Psoas muscle (tissue), 8 donors: ENCODE data around the gene ZBTB12. TPM values are rescaled to one million over a fixed set of nuclear protein-coding genes. Genes with fewer than 3 reads are reported as not detected.

Experiments
- ATAC-seq, 4 donors: fragments of 200-7000 bp; cut with Tn5 transposase; one replicate each; pipeline ENCODE4 v1.9.1; 2020; ENCODE audit warnings: moderate library complexity in 3 of 4, mild to moderate bottlenecking in 2 of 4
- DNase-seq, 2 donors: peaks; one replicate each; pipeline ENCODE4 v3.0.0-alpha.2; 2020
- H3K27ac ChIP-seq: fragments of 200-600 bp; one replicate; pipeline ENCODE4 v1.8.0; 2022
- H3K27me3 ChIP-seq, 3 donors: fragments of 200-600 bp in 1 of 3; one replicate each; pipeline versions ENCODE4 v1.6.1 to v1.8.0; 2013 to 2022; ENCODE audit warnings: low read length in 2 of 3, mild to moderate bottlenecking in 2 of 3, moderate library complexity in 1 of 3; ENCODE audit not compliant: insufficient read depth in 3 of 3
- H3K36me3 ChIP-seq, 2 donors: fragments of 200-600 bp in 1 of 2; one replicate each; pipeline versions ENCODE4 v1.6.1 to v1.8.0; 2013 to 2022; ENCODE audit warnings: low read depth in 1 of 2, mild to moderate bottlenecking in 1 of 2, moderate library complexity in 1 of 2; ENCODE audit not compliant: insufficient read depth in 1 of 2
- H3K4me1 ChIP-seq: fragments of 200-600 bp; one replicate; pipeline ENCODE4 v1.8.0; 2022
- H3K4me3 ChIP-seq: fragments of 200-600 bp; one replicate; pipeline ENCODE4 v1.8.0; 2022; ENCODE audit warnings: mild to moderate bottlenecking
- H3K9me3 ChIP-seq: fragments of 200-600 bp; one replicate; pipeline ENCODE4 v1.8.0; 2022
- CTCF ChIP-seq: fragments of 200-600 bp; IDR thresholded peaks from one replicate; pipeline ENCODE4 v1.8.0; 2022; ENCODE audit warnings: antibody characterized with exemption
- WGBS, 3 donors: extraction: QIAGEN DNeasy Blood & Tissue Kit; methylation state at CpG; one replicate each; pipeline versions ENCODE4 v1.1.6 to v1.1.7; 2013; 5-methylcytosine and 5-hydroxymethylcytosine counted together
- intact Hi-C, 2 donors: fragments of 100-400 bp; cut with DNase I; formaldehyde crosslinking; loops; one replicate each; pipeline versions ENCODE4 v1.11.0 to v1.14.2; 2022
- polyA plus RNA-seq, 3 donors: library from polyadenylated mRNA; stranded (reverse); fragments of 200-250 nt; gene quantifications; one replicate each; pipeline ENCODE4 v1.2.3, GENCODE V29; 2013
- total RNA-seq, 4 donors: library from RNA; stranded (reverse); fragmentation: NEBNext Ultra II Directional in 2 of 4; extraction: Animal tissue kit (Norgen Biotek cat#: 25700) in 2 of 4; gene quantifications; one replicate each; pipeline versions ENCODE4 v1.2.1 to v1.2.4, GENCODE V29; 2021 to 2023
- donor health status: healthy with polysubstance abuse.
- donor health status: DM: no; HTN: no; CAD: no; lungs with moderate emphysema.
- donor health status: Bipolar disorder and iron deficiency.
- donor health status: healthy.
- donor health status: DM: yes; HTN: yes; CAD: no.
- donor health status: DM: no; HTN: no; CAD: no.
- donor health status: DM: no; HTN: no; CAD: no.
- donor health status: DM: yes; HTN: yes; CAD: no.

Gene ZBTB12
- total and polyA plus RNA-seq, 7 donors, result 1.1 to 4.6 (median 2.2) TPM

DNA sequence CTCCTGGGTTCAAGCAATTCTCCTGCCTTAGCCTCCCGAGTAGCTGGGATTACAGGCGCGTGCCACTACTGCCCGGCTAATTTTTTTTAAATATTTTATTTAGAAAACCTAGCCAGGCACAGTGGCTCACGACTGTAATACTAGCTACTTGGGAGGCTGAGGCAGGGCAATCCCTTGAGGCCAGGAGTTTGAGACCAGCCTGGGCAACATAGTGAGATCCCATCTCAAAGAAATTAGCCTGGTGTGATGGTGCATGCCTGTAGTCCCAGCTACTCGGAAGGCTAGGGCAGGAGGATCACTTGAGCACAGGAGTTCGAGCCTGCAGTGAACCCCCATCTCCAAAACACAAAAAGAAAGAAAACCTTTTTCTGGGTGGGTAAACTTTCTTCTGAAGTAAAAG lies 25.5 kb downstream of the ZBTB12 start:
- Histone ChIP-seq H3K4me1 (no peaks in the 10 kb centered on the region), H3K27me3 (no peaks in the 10 kb centered on the region), H3K27ac (no peak overlapping the region), H3K36me3 (peaks cover 0 to 19% of the 10 kb centered on the region in 2 donors), H3K9me3 (no peaks in the 10 kb centered on the region), H3K4me3 (no peak overlapping the region)
- WGBS, 3 donors, result 80 to 91% (median 81%) methylated on average over 7 of the region's 7 CpGs
- DNase-seq, result no peak
- no peak for ATAC-seq
- TF ChIP-seq CTCF, result no peak
- intact Hi-C loops, result no loop called here

- Histone ChIP-seq H3K36me3 (peaks cover 0 to 15% of the 10 kb centered on the region in 2 donors), H3K9me3 (no peaks in the 10 kb centered on the region), H3K27ac (no peak overlapping the region), H3K4me3 (no peak overlapping the region), H3K27me3 (no peaks in the 10 kb centered on the region), H3K4me1 (no peaks in the 10 kb centered on the region)
- WGBS, 3 donors, result 52 to 65% (median 60%) methylated on average over 5 of the region's 5 CpGs
- DNase-seq (no peak), ATAC-seq (no peak)
- intact Hi-C loops, result no loop called here
- TF ChIP-seq CTCF, result no peak
Observed at GRCh38 chr6:31875877-31876276, 26.0 kb downstream of the ZBTB12 start.

DNA sequence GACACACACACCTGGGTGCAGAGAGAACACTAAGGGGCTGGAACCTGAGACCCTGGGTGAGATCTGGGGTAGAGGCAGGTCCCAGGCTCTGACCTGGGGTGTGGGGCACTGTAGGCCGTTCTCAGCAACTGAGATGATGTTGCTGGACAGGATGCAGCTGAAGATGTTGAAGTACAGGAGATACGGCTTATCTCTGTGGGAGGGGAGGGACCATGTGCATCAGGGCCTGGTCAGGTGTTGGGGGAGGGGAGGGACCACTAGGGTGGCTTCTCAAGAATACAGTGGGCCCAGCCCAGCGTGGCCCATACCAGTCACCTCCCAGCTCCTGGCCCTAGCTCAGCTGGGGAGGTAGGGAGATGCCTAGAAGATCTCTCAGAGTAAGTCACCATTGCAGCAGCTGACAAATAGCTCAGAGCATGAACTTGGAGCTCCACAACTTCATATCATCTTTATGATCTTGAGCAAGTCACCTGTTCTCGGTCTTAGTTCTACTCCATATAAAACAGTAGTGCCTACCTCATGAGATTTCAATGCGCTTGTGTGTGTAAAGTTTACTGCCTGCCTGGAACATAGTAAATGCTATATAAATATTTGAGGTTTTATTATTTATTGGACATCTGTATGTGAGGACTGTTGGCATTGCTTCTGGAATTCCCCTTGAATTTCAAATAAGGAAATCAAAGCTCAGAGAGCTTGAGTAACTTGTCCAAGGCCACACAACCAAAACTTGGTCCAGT lies 26.9 kb downstream of the ZBTB12 start:
- intact Hi-C loops, result no loop called here
- no peak overlapping the region for H3K27ac ChIP-seq
- DNase-seq (no peak), ATAC-seq (no peak)
- H3K4me1 ChIP-seq, result no peaks in the 10 kb centered on the region
- no peaks in the 10 kb centered on the region for H3K27me3 ChIP-seq
- H3K36me3 ChIP-seq, result peaks cover 0 to 6% of the 10 kb centered on the region in 2 donors
- no peak for TF ChIP-seq CTCF
- 79 to 84% (median 79%) methylated on average over 5 of the region's 5 CpGs for WGBS, 3 donors
- H3K9me3 ChIP-seq, result no peaks in the 10 kb centered on the region
- H3K4me3 ChIP-seq, result no peak overlapping the region

DNA sequence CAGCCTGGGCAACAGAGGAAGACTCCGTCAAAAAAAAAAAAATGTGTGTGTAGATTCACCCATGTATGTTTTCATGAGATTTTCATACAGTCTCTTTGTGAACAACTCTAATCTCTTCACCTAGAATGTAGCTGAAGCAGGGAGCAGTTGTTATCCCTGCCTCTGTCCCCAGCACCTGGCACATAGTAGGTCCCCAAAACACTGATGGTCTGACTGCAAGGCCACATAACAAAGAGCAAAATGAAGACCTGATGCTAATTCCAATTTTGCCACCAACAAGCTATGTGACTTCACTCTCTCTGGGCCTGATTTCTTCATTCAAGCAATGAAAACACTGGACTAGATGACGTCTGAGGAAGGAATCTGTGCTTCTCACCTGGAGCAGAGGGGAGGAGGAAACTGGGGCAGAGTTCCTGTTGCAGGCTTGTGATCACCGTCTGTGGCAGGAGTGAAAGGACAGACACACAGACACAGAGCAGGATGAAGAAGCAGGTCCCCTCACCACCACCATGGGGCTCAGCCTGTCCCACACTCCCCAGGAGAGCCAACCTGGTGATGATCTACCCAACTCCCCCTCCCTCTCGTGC lies 27.7 kb downstream of the ZBTB12 start:
- WGBS, 3 donors, result 60 to 73% (median 62%) methylated on average over 4 of the region's 4 CpGs
- no peaks in the 10 kb centered on the region for H3K9me3 ChIP-seq
- no peak overlapping the region for H3K4me3 ChIP-seq
- no peaks in the 10 kb centered on the region for H3K4me1 ChIP-seq
- no peak overlapping the region for H3K27ac ChIP-seq
- no peak for TF ChIP-seq CTCF
- DNase-seq (no peak), ATAC-seq (no peak)
- H3K27me3 ChIP-seq, result no peaks in the 10 kb centered on the region
- H3K36me3 ChIP-seq, result no peaks in the 10 kb centered on the region
- intact Hi-C loops, result no loop called here
